NB4 (cell line): ENCODE results near the gene CAPN3.
A peak's percentile ranks its signal among the peaks of the same experiment; 100 is the strongest.

Experiments used
- DNase-seq: peaks from one replicate; pipeline ENCODE4 v3.0.0; 2010; ENCODE audit warnings: low read depth
- H3K4me3 ChIP-seq: one replicate; pipeline ENCODE4 v1.5.1; 2011; ENCODE audit warnings: mild to moderate bottlenecking, low read depth, low read length, moderate library complexity
- CTCF ChIP-seq: IDR thresholded peaks from one replicate; pipeline ENCODE4 v1.5.1; 2012; ENCODE audit warnings: low read depth, low read length
- MAX ChIP-seq: IDR thresholded peaks from 2 replicates; pipeline ENCODE4 v1.6.1; 2011; ENCODE audit warnings: low read depth, low read length
- MYC ChIP-seq: IDR thresholded peaks from 2 replicates; pipeline ENCODE4 v1.6.1; 2011; ENCODE audit warnings: low read depth, low read length
- POLR2A ChIP-seq: IDR thresholded peaks from 2 replicates; pipeline ENCODE4 v1.6.1; 2011; ENCODE audit warnings: mild to moderate bottlenecking; ENCODE audit not compliant: insufficient read length; ENCODE audit errors: extremely low read depth

The CAPN3 gene

GRCh38 chr15:42338500-42338899, 20.8 kb upstream of the CAPN3 start:
- no peak for TF ChIP-seq MYC
- no peak for TF ChIP-seq MAX
- TF ChIP-seq POLR2A = no peak
- no peak for TF ChIP-seq CTCF
- no peak overlapping the region for H3K4me3 ChIP-seq
- no peak for DNase-seq

GRCh38 chr15:42343596-42344232, 15.6 kb upstream of the CAPN3 start:
- H3K4me3 ChIP-seq = no peak overlapping the region
- DNase-seq = no peak
- TF ChIP-seq POLR2A (no peak), MAX (no peak), CTCF (no peak), MYC (no peak)

GRCh38 chr15:42344763-42345162, 14.5 kb upstream of the CAPN3 start:
- peak; percentile 22 for DNase-seq
- TF ChIP-seq POLR2A = no peak
- no peak for TF ChIP-seq MYC
- TF ChIP-seq CTCF = no peak
- TF ChIP-seq MAX = no peak
- no peak overlapping the region for H3K4me3 ChIP-seq

- TF ChIP-seq MYC = no peak
- no peak for TF ChIP-seq CTCF
- no peak for DNase-seq
- H3K4me3 ChIP-seq = no peak overlapping the region
These were observed 13.8 kb upstream of the CAPN3 start for GRCh38 chr15:42345504-42345903.

GRCh38 chr15:42348083-42348482, 11.2 kb upstream of the CAPN3 start:
- DNase-seq = no peak

More at GRCh38 chr15:42348083-42348482, 11.2 kb upstream of the CAPN3 start:
- TF ChIP-seq CTCF = no peak
- no peak for TF ChIP-seq MAX
- TF ChIP-seq POLR2A = no peak
- no peak for TF ChIP-seq MYC
- no peak overlapping the region for H3K4me3 ChIP-seq
